NT2/D1 (cell line): Measurements from ENCODE around the gene ETF1.

Experiments
- DNase-seq: peaks from one replicate; pipeline ENCODE4 v3.0.0-alpha.2; 2011; ENCODE audit warnings: low read depth, low spot score
- H3K27me3 ChIP-seq: 2 replicates; pipeline ENCODE4 v1.6.0; 2011; ENCODE audit warnings: mild to moderate bottlenecking; ENCODE audit not compliant: insufficient read length, insufficient read depth
- H3K36me3 ChIP-seq: 2 replicates; pipeline ENCODE4 v1.6.1; 2011; ENCODE audit warnings: mild to moderate bottlenecking, low read length, mixed read lengths; ENCODE audit not compliant: insufficient read depth, insufficient read length
- H3K4me1 ChIP-seq: 2 replicates; pipeline ENCODE4 v1.5.1; 2011; ENCODE audit not compliant: insufficient read depth, insufficient read length
- H3K4me3 ChIP-seq: 2 replicates; pipeline ENCODE4 v1.5.1; 2011; ENCODE audit warnings: low read depth; ENCODE audit not compliant: insufficient read length
- H3K9ac ChIP-seq: 2 replicates; pipeline ENCODE4 v1.6.0; 2011; ENCODE audit warnings: low read depth; ENCODE audit not compliant: insufficient read length
- H3K9me3 ChIP-seq: 2 replicates; pipeline ENCODE4 v1.5.1; 2011; ENCODE audit warnings: mild to moderate bottlenecking, low read length; ENCODE audit not compliant: insufficient read depth
- SUZ12 ChIP-seq: IDR thresholded peaks from 2 replicates; pipeline ENCODE4 v1.6.1; 2011; ENCODE audit not compliant: insufficient read length, insufficient read depth; ENCODE audit errors: extremely low read depth
- YY1 ChIP-seq: IDR thresholded peaks from 2 replicates; pipeline ENCODE4 v1.6.1; 2011; ENCODE audit not compliant: insufficient read length, insufficient read depth
- ZNF274 ChIP-seq: IDR thresholded peaks from 2 replicates; pipeline ENCODE4 v1.6.1; 2011; ENCODE audit warnings: mild to moderate bottlenecking, low read depth, low read length

ETF1 gene

GRCh38 chr5:138467711-138468132, 75.3 kb downstream of the ETF1 start:
- no peak for DNase-seq
- Histone ChIP-seq H3K9ac (no peak overlapping the region), H3K4me3 (no peak overlapping the region)

GRCh38 chr5:138466900-138467710, 75.9 kb downstream of the ETF1 start:
- Histone ChIP-seq H3K4me3 (peak overlapping the region; percentile 72), H3K4me1 (peaks cover 4% of the 10 kb centered on the region), H3K9me3 (no peaks in the 10 kb centered on the region), H3K36me3 (peaks cover 3% of the 10 kb centered on the region), H3K9ac (peak overlapping the region; percentile 56), H3K27me3 (peaks cover 12% of the 10 kb centered on the region)
- no peak for DNase-seq
- TF ChIP-seq YY1 (no peak), ZNF274 (no peak), SUZ12 (no peak)

More at GRCh38 chr5:138467711-138468132, 75.3 kb downstream of the ETF1 start:
- no peaks in the 10 kb centered on the region for H3K9me3 ChIP-seq
- TF ChIP-seq YY1 = no peak
- TF ChIP-seq SUZ12 = no peak
- no peak for TF ChIP-seq ZNF274
- peaks cover 12% of the 10 kb centered on the region for H3K27me3 ChIP-seq
- H3K36me3 ChIP-seq = peaks cover 3% of the 10 kb centered on the region
- peaks cover 4% of the 10 kb centered on the region for H3K4me1 ChIP-seq

GRCh38 chr5:138466125-138466899, 76.7 kb downstream of the ETF1 start:
- Histone ChIP-seq H3K4me1 (peaks cover 4% of the 10 kb centered on the region), H3K9me3 (no peaks in the 10 kb centered on the region), H3K4me3 (peak overlapping the region; percentile 72), H3K27me3 (peaks cover 12% of the 10 kb centered on the region), H3K9ac (peak overlapping the region; percentile 77), H3K36me3 (peaks cover 3% of the 10 kb centered on the region)
- TF ChIP-seq ZNF274 (no peak), YY1 (no peak), SUZ12 (no peak)
- DNase-seq = no peak

- Histone ChIP-seq H3K4me1 (peaks cover 4% of the 10 kb centered on the region), H3K36me3 (peaks cover 3% of the 10 kb centered on the region), H3K27me3 (peaks cover 12% of the 10 kb centered on the region), H3K9ac (peak within 1 kb of the TSS; percentile 79), H3K4me3 (peak within 1 kb of the TSS; percentile 72), H3K9me3 (no peaks in the 10 kb centered on the region)
- no peak for DNase-seq
- TF ChIP-seq SUZ12 (no peak), ZNF274 (no peak)
Observed at GRCh38 chr5:138465261-138466124, 77.5 kb downstream of the ETF1 start, which contains the start of gene EGR1. Gene EGR1 (plus strand): TSS chr5:138465479. CDS start chr5:138465762, 283 bp downstream.

GRCh38 chr5:138464388-138465260, 78.4 kb downstream of the ETF1 start:
- H3K9ac ChIP-seq = peak overlapping the region; percentile 79
- H3K4me1 ChIP-seq = peaks cover 4% of the 10 kb centered on the region
- peak overlapping the region; percentile 72 for H3K4me3 ChIP-seq
- H3K27me3 ChIP-seq = peaks cover 12% of the 10 kb centered on the region
- H3K36me3 ChIP-seq = peaks cover 3% of the 10 kb centered on the region
- H3K9me3 ChIP-seq = no peaks in the 10 kb centered on the region
- peak; percentile 93 for DNase-seq
- TF ChIP-seq SUZ12 (no peak), YY1 (no peak), ZNF274 (no peak)

GRCh38 chr5:138464008-138464387, 79.0 kb downstream of the ETF1 start:
- peak; percentile 86 for DNase-seq
- TF ChIP-seq SUZ12 = no peak
- no peak for TF ChIP-seq YY1
- no peak for TF ChIP-seq ZNF274

More at GRCh38 chr5:138464008-138464387, 79.0 kb downstream of the ETF1 start:
- peaks cover 12% of the 10 kb centered on the region for H3K27me3 ChIP-seq
- peak overlapping the region; percentile 72 for H3K4me3 ChIP-seq
- peak overlapping the region; percentile 79 for H3K9ac ChIP-seq
- H3K4me1 ChIP-seq = peaks cover 4% of the 10 kb centered on the region
- no peaks in the 10 kb centered on the region for H3K9me3 ChIP-seq
- H3K36me3 ChIP-seq = peaks cover 3% of the 10 kb centered on the region
